Measurements from ENCODE around the gene HM13. TPM values are rescaled to one million over a fixed set of nuclear protein-coding genes. Genes with fewer than 3 reads are reported as not detected.

The HM13 gene
- total and polyA plus RNA-seq, 9 of the 15 experiments (the other 6 are each of a cell fraction or from before 2014, with no cell fraction given), result 7.7 to 136 (median 74.5) TPM

DNA sequence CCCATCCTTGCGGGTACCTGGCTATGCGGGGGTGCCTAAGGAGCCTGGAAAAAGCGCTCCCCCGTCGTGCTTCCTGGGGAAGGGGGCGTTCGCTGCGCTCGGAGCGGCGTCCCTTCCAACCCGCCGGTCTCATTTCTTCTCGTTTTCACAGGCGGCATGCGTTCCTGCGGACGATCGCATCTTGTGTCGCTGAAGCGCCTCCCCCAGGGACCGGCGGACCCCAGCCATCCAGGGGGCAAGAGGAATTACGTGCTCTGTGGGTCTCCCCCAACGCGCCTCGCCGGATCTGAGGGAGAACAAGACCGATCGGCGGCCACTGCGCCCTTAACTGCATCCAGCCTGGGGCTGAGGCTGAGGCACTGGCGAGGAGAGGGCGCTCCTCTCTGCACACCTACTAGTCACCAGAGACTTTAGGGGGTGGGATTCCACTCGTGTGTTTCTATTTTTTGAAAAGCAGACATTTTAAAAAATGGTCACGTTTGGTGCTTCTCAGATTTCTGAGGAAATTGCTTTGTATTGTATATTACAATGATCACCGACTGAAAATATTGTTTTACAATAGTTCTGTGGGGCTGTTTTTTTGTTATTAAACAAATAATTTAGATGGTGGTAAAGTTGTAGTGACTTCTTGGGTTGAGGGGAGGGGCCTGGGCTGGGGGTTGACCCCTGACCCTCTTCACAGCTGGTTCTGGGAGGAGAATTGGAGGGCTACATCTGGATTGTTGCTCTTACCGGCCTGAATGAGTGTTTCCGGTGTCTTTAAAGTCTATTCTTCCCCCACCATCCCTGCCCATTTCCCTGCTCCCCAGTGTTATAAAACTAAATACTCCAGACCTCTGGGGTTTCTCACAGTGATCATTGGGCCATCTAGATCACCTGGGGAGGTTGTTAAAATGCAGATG is 91.9 kb downstream of the HM13 start (continued):
- TF ChIP-seq, protein P1, sequence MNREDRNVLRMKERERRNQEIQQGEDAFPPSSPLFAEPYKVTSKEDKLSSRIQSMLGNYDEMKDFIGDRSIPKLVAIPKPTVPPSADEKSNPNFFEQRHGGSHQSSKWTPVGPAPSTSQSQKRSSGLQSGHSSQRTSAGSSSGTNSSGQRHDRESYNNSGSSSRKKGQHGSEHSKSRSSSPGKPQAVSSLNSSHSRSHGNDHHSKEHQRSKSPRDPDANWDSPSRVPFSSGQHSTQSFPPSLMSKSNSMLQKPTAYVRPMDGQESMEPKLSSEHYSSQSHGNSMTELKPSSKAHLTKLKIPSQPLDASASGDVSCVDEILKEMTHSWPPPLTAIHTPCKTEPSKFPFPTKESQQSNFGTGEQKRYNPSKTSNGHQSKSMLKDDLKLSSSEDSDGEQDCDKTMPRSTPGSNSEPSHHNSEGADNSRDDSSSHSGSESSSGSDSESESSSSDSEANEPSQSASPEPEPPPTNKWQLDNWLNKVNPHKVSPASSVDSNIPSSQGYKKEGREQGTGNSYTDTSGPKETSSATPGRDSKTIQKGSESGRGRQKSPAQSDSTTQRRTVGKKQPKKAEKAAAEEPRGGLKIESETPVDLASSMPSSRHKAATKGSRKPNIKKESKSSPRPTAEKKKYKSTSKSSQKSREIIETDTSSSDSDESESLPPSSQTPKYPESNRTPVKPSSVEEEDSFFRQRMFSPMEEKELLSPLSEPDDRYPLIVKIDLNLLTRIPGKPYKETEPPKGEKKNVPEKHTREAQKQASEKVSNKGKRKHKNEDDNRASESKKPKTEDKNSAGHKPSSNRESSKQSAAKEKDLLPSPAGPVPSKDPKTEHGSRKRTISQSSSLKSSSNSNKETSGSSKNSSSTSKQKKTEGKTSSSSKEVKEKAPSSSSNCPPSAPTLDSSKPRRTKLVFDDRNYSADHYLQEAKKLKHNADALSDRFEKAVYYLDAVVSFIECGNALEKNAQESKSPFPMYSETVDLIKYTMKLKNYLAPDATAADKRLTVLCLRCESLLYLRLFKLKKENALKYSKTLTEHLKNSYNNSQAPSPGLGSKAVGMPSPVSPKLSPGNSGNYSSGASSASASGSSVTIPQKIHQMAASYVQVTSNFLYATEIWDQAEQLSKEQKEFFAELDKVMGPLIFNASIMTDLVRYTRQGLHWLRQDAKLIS (CRISPR knock-in tag; IDR thresholded peaks at IDR 0.05), result peak; percentile 0; the same call in 1 of the 2 replicates
- TF ChIP-seq, protein P2, sequence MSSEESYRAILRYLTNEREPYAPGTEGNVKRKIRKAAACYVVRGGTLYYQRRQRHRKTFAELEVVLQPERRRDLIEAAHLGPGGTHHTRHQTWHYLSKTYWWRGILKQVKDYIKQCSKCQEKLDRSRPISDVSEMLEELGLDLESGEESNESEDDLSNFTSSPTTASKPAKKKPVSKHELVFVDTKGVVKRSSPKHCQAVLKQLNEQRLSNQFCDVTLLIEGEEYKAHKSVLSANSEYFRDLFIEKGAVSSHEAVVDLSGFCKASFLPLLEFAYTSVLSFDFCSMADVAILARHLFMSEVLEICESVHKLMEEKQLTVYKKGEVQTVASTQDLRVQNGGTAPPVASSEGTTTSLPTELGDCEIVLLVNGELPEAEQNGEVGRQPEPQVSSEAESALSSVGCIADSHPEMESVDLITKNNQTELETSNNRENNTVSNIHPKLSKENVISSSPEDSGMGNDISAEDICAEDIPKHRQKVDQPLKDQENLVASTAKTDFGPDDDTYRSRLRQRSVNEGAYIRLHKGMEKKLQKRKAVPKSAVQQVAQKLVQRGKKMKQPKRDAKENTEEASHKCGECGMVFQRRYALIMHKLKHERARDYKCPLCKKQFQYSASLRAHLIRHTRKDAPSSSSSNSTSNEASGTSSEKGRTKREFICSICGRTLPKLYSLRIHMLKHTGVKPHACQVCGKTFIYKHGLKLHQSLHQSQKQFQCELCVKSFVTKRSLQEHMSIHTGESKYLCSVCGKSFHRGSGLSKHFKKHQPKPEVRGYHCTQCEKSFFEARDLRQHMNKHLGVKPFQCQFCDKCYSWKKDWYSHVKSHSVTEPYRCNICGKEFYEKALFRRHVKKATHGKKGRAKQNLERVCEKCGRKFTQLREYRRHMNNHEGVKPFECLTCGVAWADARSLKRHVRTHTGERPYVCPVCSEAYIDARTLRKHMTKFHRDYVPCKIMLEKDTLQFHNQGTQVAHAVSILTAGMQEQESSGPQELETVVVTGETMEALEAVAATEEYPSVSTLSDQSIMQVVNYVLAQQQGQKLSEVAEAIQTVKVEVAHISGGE (CRISPR knock-in tag; IDR thresholded peaks at IDR 0.05), result peak in 1 of 3 experiments; percentile 20; a peak in 1 of 6 replicates
- TF ChIP-seq ZBTB7A (IDR thresholded peaks at IDR 0.05; ENCODE audit: borderline replicate concordance, control insufficient read depth, low read depth, low read length), result peak; percentile 77
- peak; percentile 17 for TF ChIP-seq HDAC3 (IDR thresholded peaks at IDR 0.05; ENCODE audit: borderline replicate concordance, partially characterized antibody)
- peak; percentile 7 for TF ChIP-seq TAF1 (IDR thresholded peaks at IDR 0.05; ENCODE audit: control insufficient read depth, extremely low read depth, insufficient read depth, low read length, severe bottlenecking)
- TF ChIP-seq SPI1 (IDR thresholded peaks at IDR 0.05; ENCODE audit: borderline replicate concordance, low read depth, low read length), result peak; percentile 6; the same call in 1 of the 2 replicates
- TF ChIP-seq POLR2AphosphoS5 (IDR thresholded peaks at IDR 0.05; ENCODE audit: control insufficient read depth, insufficient read depth, low read depth, low read length), result 0 out of 2 replicates have a peak, but pooled peaks have one; percentile 31
- TF ChIP-seq U2AF1 (optimal IDR thresholded peaks at IDR 0.05; ENCODE audit: low read depth, low read length), result peak; percentile 5
- peak; percentile 56 for TF ChIP-seq RBBP5 (IDR thresholded peaks at IDR 0.05; ENCODE audit: borderline replicate concordance, insufficient read depth, low read length, poor library complexity, severe bottlenecking)
- TF ChIP-seq RBFOX2 (IDR thresholded peaks at IDR 0.05; ENCODE audit: low read depth, low read length), result peak; percentile 72
- TF ChIP-seq, protein P3, sequence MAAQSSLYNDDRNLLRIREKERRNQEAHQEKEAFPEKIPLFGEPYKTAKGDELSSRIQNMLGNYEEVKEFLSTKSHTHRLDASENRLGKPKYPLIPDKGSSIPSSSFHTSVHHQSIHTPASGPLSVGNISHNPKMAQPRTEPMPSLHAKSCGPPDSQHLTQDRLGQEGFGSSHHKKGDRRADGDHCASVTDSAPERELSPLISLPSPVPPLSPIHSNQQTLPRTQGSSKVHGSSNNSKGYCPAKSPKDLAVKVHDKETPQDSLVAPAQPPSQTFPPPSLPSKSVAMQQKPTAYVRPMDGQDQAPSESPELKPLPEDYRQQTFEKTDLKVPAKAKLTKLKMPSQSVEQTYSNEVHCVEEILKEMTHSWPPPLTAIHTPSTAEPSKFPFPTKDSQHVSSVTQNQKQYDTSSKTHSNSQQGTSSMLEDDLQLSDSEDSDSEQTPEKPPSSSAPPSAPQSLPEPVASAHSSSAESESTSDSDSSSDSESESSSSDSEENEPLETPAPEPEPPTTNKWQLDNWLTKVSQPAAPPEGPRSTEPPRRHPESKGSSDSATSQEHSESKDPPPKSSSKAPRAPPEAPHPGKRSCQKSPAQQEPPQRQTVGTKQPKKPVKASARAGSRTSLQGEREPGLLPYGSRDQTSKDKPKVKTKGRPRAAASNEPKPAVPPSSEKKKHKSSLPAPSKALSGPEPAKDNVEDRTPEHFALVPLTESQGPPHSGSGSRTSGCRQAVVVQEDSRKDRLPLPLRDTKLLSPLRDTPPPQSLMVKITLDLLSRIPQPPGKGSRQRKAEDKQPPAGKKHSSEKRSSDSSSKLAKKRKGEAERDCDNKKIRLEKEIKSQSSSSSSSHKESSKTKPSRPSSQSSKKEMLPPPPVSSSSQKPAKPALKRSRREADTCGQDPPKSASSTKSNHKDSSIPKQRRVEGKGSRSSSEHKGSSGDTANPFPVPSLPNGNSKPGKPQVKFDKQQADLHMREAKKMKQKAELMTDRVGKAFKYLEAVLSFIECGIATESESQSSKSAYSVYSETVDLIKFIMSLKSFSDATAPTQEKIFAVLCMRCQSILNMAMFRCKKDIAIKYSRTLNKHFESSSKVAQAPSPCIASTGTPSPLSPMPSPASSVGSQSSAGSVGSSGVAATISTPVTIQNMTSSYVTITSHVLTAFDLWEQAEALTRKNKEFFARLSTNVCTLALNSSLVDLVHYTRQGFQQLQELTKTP (IDR thresholded peaks at IDR 0.05; ENCODE audit: low read depth in 1 of 2, partially characterized antibody in 2 of 2), result peak; percentile 18 to 26
- TF ChIP-seq ZFPM2 (CRISPR knock-in tag; IDR thresholded peaks at IDR 0.05), result no peak
